Measurements from ENCODE around the gene RPP40. TPM values are rescaled to one million over a fixed set of nuclear protein-coding genes. Genes with fewer than 3 reads are reported as not detected.

Gene RPP40
- total RNA-seq, 1 donor from 2014 or later = 23.2 TPM

GRCh38 chr6:5028921-5029320 is 25.1 kb upstream of the RPP40 start:
- Histone ChIP-seq H3K9me3 (ENCODE audit: low read depth) (no peaks in the 10 kb centered on the region), H3K4me1 (peaks cover 20% of the 10 kb centered on the region), H3K79me2 (ENCODE audit: low read depth) (no peaks in the 10 kb centered on the region), H4K20me1 (ENCODE audit: low read depth) (no peaks in the 10 kb centered on the region), H3K27ac (no peak overlapping the region), H3K4me2 (no peak overlapping the region), H3F3A (ENCODE audit: low read depth) (peaks cover 25% of the 10 kb centered on the region), H2AFZ (replicated peaks) (no peak overlapping the region), H3K36me3 (no peaks in the 10 kb centered on the region), H3K27me3 (no peaks in the 10 kb centered on the region), H3K9ac (no peak overlapping the region), H3K4me3 (no peak overlapping the region)
- no peaks in the 10 kb centered on the region for H3K9me3 Mint-ChIP-seq
- DNase-seq (ENCODE audit: low spot score) = peak; percentile 39
- TF ChIP-seq EZH2phosphoT487 (IDR thresholded peaks at IDR 0.05) = no peak
- TF ChIP-seq, protein P1, sequence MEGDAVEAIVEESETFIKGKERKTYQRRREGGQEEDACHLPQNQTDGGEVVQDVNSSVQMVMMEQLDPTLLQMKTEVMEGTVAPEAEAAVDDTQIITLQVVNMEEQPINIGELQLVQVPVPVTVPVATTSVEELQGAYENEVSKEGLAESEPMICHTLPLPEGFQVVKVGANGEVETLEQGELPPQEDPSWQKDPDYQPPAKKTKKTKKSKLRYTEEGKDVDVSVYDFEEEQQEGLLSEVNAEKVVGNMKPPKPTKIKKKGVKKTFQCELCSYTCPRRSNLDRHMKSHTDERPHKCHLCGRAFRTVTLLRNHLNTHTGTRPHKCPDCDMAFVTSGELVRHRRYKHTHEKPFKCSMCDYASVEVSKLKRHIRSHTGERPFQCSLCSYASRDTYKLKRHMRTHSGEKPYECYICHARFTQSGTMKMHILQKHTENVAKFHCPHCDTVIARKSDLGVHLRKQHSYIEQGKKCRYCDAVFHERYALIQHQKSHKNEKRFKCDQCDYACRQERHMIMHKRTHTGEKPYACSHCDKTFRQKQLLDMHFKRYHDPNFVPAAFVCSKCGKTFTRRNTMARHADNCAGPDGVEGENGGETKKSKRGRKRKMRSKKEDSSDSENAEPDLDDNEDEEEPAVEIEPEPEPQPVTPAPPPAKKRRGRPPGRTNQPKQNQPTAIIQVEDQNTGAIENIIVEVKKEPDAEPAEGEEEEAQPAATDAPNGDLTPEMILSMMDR (IDR thresholded peaks at IDR 0.05) = no peak
- TF ChIP-seq EZH2 (IDR thresholded peaks at IDR 0.05) = no peak
- H3K27me3 Mint-ChIP-seq (ENCODE audit: insufficient read depth, low read depth) = no peaks in the 10 kb centered on the region
- no peaks in the 10 kb centered on the region for H3K36me3 Mint-ChIP-seq
- no peak overlapping the region for H3K27ac Mint-ChIP-seq
- no peak overlapping the region for H3K4me3 Mint-ChIP-seq
- peaks cover 31% of the 10 kb centered on the region for H3K4me1 Mint-ChIP-seq

- DNase-seq (ENCODE audit: low spot score) = no peak
- Mint-ChIP-seq H3K9me3 (no peaks in the 10 kb centered on the region), H3K4me3 (no peak overlapping the region), H3K27ac (no peak overlapping the region), H3K27me3 (ENCODE audit: insufficient read depth, low read depth) (peaks cover 2% of the 10 kb centered on the region), H3K36me3 (no peaks in the 10 kb centered on the region), H3K4me1 (peaks cover 30% of the 10 kb centered on the region)
- Histone ChIP-seq H3K4me2 (no peak overlapping the region), H3K9ac (no peak overlapping the region), H3K36me3 (no peaks in the 10 kb centered on the region), H3F3A (ENCODE audit: low read depth) (peaks cover 25% of the 10 kb centered on the region), H3K27me3 (no peaks in the 10 kb centered on the region), H3K4me1 (peaks cover 20% of the 10 kb centered on the region), H3K27ac (no peak overlapping the region), H2AFZ (replicated peaks) (no peak overlapping the region), H3K4me3 (no peak overlapping the region), H4K20me1 (ENCODE audit: low read depth) (no peaks in the 10 kb centered on the region), H3K9me3 (ENCODE audit: low read depth) (no peaks in the 10 kb centered on the region), H3K79me2 (ENCODE audit: low read depth) (no peaks in the 10 kb centered on the region)
- no peak for TF ChIP-seq EZH2phosphoT487 (IDR thresholded peaks at IDR 0.05)
- TF ChIP-seq, protein P1 (IDR thresholded peaks at IDR 0.05) = no peak
Measured at GRCh38 chr6:5028301-5028700, 24.5 kb upstream of the RPP40 start.

DNA sequence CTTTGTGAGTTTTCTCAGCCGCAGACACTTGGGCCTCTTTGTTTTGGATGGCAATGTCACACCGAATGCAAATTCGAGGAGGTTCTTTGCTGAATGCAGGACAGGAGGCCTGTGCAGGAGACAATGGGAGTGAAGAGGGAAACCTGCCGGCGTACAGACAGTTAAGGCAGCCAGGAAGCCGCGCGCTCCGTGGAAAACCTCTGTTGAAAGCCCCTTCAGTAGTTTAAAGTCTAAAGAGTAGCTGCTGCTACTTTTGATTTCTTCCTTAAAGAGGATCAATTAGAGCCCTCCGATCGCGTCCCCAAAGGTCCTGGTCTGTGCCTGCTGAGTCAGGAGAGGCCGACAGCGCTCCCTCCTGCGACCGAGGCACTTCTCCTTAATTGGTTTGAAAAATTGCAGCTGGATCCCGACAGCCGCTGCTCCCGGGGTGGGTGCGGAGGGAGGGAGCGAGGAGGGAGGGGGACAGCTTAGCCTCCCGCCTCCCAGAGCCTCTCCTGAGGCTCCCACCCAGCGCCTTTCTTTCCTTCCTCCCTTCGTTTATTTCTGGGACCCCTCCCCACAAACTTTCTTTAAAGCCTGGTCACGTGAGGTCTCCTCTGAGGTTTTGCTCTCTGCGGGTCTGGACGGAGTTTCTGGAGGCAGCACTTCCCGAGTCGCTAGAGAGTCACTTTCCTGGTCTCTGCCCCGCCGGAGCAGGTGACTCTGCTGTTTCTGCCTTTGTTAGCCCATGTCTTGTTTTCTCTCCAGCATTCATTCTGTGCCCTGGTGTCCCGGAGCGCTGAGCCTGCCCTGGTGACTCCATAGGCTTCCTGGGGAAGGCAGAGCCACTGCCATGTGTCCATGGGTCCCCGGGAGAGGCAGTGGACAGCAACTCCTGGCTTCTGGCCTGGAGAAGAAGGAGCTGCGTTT is 22.3 kb upstream of the RPP40 start:
- peaks cover 25% of the 10 kb centered on the region for H3F3A ChIP-seq (ENCODE audit: low read depth)
- H3K36me3 ChIP-seq = no peaks in the 10 kb centered on the region
- no peak overlapping the region for H3K9ac ChIP-seq
- Mint-ChIP-seq H3K27ac (peak overlapping the region; percentile 98), H3K36me3 (no peaks in the 10 kb centered on the region), H3K4me3 (peak overlapping the region; percentile 82), H3K4me1 (peaks cover 24% of the 10 kb centered on the region), H3K9me3 (no peaks in the 10 kb centered on the region), H3K27me3 (ENCODE audit: insufficient read depth, low read depth) (peaks cover 5% of the 10 kb centered on the region)
- peak; percentile 81 for DNase-seq (ENCODE audit: low spot score)
- no peaks in the 10 kb centered on the region for H3K27me3 ChIP-seq
- peak overlapping the region; percentile 39 for H3K4me3 ChIP-seq
- peak overlapping the region; percentile 75 for H2AFZ ChIP-seq (replicated peaks)
- H3K27ac ChIP-seq = peak overlapping the region; percentile 80
- H3K4me2 ChIP-seq = peak overlapping the region; percentile 78
- H3K79me2 ChIP-seq (ENCODE audit: low read depth) = no peaks in the 10 kb centered on the region
- TF ChIP-seq EZH2 (IDR thresholded peaks at IDR 0.05) (peak; percentile 48), EZH2phosphoT487 (IDR thresholded peaks at IDR 0.05) (no peak)
- TF ChIP-seq, protein P1 (IDR thresholded peaks at IDR 0.05) = peak; percentile 30
- H4K20me1 ChIP-seq (ENCODE audit: low read depth) = no peaks in the 10 kb centered on the region
- peaks cover 17% of the 10 kb centered on the region for H3K4me1 ChIP-seq
- no peaks in the 10 kb centered on the region for H3K9me3 ChIP-seq (ENCODE audit: low read depth)

Measured in neural progenitor cell (in vitro differentiated cells).